Astrocyte (in vitro differentiated cells and primary cell): Measurements from ENCODE around the gene B4GALT3. TPM values are rescaled to one million over a fixed set of nuclear protein-coding genes. Genes with fewer than 3 reads are reported as not detected.

Source experiments
- DNase-seq: peaks from one replicate; pipeline ENCODE4 v3.0.0-alpha.2; 2010; ENCODE audit warnings: low read depth
- FAIRE-seq: peaks from 2 replicates; lab custom pipeline; 2011; peaks lifted over from hg19 to GRCh38; lab: Jason Lieb, UNC
- H2AFZ ChIP-seq: 2 replicates; pipeline ENCODE4 v1.6.0; 2012; ENCODE audit warnings: low read depth, low read length, inconsistent platforms
- H3K27ac ChIP-seq: 2 replicates; pipeline ENCODE4 v1.5.1; 2011; ENCODE audit warnings: low read depth, low read length, inconsistent platforms
- H3K27me3 ChIP-seq: 2 replicates; pipeline ENCODE4 v1.6.0; 2011; ENCODE audit warnings: low read length, inconsistent platforms; ENCODE audit not compliant: insufficient read depth
- H3K36me3 ChIP-seq: 2 replicates; pipeline ENCODE4 v1.5.1; 2011; ENCODE audit warnings: low read length, inconsistent platforms; ENCODE audit not compliant: insufficient read depth
- H3K4me1 ChIP-seq: 2 replicates; pipeline ENCODE4 v1.5.1; 2011; ENCODE audit warnings: low read length, inconsistent platforms; ENCODE audit not compliant: insufficient read depth
- H3K4me2 ChIP-seq: 2 replicates; pipeline ENCODE4 v1.6.0; 2012; ENCODE audit warnings: low read length, inconsistent platforms
- H3K4me3 ChIP-seq: 2 replicates; pipeline ENCODE4 v1.5.1; 2011; ENCODE audit warnings: low read depth, mild to moderate bottlenecking, low read length, inconsistent platforms; ENCODE audit not compliant: insufficient read depth
- H3K79me2 ChIP-seq: 2 replicates; pipeline ENCODE4 v1.6.0; 2012; ENCODE audit warnings: mild to moderate bottlenecking, low read length, inconsistent platforms; ENCODE audit not compliant: insufficient read depth
- H3K9ac ChIP-seq: 2 replicates; pipeline ENCODE4 v1.6.0; 2012; ENCODE audit warnings: mild to moderate bottlenecking, low read length, inconsistent platforms
- H3K9me3 ChIP-seq: 2 replicates; pipeline ENCODE4 v1.5.1; 2012; ENCODE audit warnings: low read depth, mild to moderate bottlenecking, low read length, inconsistent platforms; ENCODE audit not compliant: insufficient read depth
- H4K20me1 ChIP-seq: 2 replicates; pipeline ENCODE4 v1.6.0; 2012; ENCODE audit warnings: low read length, inconsistent platforms; ENCODE audit not compliant: insufficient read depth
- H3K27ac Mint-ChIP-seq: one replicate; pipeline ENCODE4 v1.8.0; 2021; ENCODE audit warnings: mild to moderate bottlenecking, mixed read lengths; ENCODE audit not compliant: unreplicated experiment
- H3K27me3 Mint-ChIP-seq: one replicate; pipeline ENCODE4 v1.8.0; 2021; ENCODE audit warnings: low read depth, mixed read lengths; ENCODE audit not compliant: unreplicated experiment
- H3K36me3 Mint-ChIP-seq: one replicate; pipeline ENCODE4 v1.8.0; 2021; ENCODE audit warnings: low read depth, mixed read lengths; ENCODE audit not compliant: unreplicated experiment
- H3K4me1 Mint-ChIP-seq: one replicate; pipeline ENCODE4 v1.8.0; 2021; ENCODE audit warnings: low read depth, mixed read lengths; ENCODE audit not compliant: unreplicated experiment
- H3K4me3 Mint-ChIP-seq: one replicate; pipeline ENCODE4 v1.8.0; 2021; ENCODE audit warnings: mild to moderate bottlenecking, moderate library complexity, mixed read lengths; ENCODE audit not compliant: unreplicated experiment
- H3K9me3 Mint-ChIP-seq: one replicate; pipeline ENCODE4 v1.8.0; 2021; ENCODE audit warnings: mild to moderate bottlenecking, mixed read lengths; ENCODE audit not compliant: unreplicated experiment
- CTCF ChIP-seq: IDR thresholded peaks from 2 replicates; pipeline ENCODE4 v1.5.1; 2011; ENCODE audit warnings: low read depth, mild to moderate bottlenecking, inconsistent platforms, low read length, moderate library complexity; ENCODE audit not compliant: insufficient read depth
- EZH2 ChIP-seq: IDR thresholded peaks from 2 replicates; pipeline ENCODE4 v1.6.1; 2012; ENCODE audit warnings: mild to moderate bottlenecking, low read length, inconsistent platforms; ENCODE audit not compliant: insufficient read depth
- microRNA-seq: library from miRNA; unstranded; fragments of <30 nt; microRNA quantifications from one replicate; pipeline ENCODE4 v1.2.0, GENCODE V29; 2020
- total RNA-seq: library from RNA; stranded (reverse); gene quantifications from 2 replicates; pipeline ENCODE4 v1.2.1, GENCODE V29; 2021

The B4GALT3 gene
- total RNA-seq, 1 donor from 2014 or later: 39.6 TPM

- peaks cover 36% of the 10 kb centered on the region for H3K36me3 ChIP-seq
- peaks cover 39% of the 10 kb centered on the region for H4K20me1 ChIP-seq
- no peak overlapping the region for H3K9ac ChIP-seq
- FAIRE-seq (no peak), DNase-seq (no peak)
- peaks cover 17% of the 10 kb centered on the region for H3K4me1 ChIP-seq
- no peak overlapping the region for H3K27ac Mint-ChIP-seq
- no peak overlapping the region for H3K4me3 ChIP-seq
- peaks cover 27% of the 10 kb centered on the region for H3K36me3 Mint-ChIP-seq
- no peaks in the 10 kb centered on the region for H3K9me3 Mint-ChIP-seq
- H2AFZ ChIP-seq: no peak overlapping the region
- no peak overlapping the region for H3K27ac ChIP-seq
- H3K9me3 ChIP-seq: no peaks in the 10 kb centered on the region
- no peak overlapping the region for H3K4me3 Mint-ChIP-seq
- peaks cover 66% of the 10 kb centered on the region for H3K79me2 ChIP-seq
- no peak overlapping the region for H3K4me2 ChIP-seq
- no peaks in the 10 kb centered on the region for H3K27me3 Mint-ChIP-seq
- TF ChIP-seq EZH2 (no peak), CTCF (no peak)
- peaks cover 29% of the 10 kb centered on the region for H3K4me1 Mint-ChIP-seq
- no peaks in the 10 kb centered on the region for H3K27me3 ChIP-seq
Observed at GRCh38 chr1:161121834-161122233, 55.5 kb downstream of the B4GALT3 start.

Small RNA genes lying within 50 kb of the gene (microRNA-seq; reads per million reads assigned to microRNA genes)
- 1.6 reads per million for gene MIR5187

Other genes with a start within 250 kb of the B4GALT3 start
- gene ITLN2, start 222.7 kb downstream of the B4GALT3 start, total RNA-seq: not detected in 2 replicates
- 53.7 and 68.6 TPM in 2 replicates for gene F11R, start 156.4 kb downstream of the B4GALT3 start, total RNA-seq
- gene TSTD1, start 138.5 kb downstream of the B4GALT3 start, total RNA-seq: 9.5 TPM in 2 replicates
- gene USF1, start 131.5 kb downstream of the B4GALT3 start, total RNA-seq: 61.3 and 70.1 TPM in 2 replicates
- 0.19 and 0.25 TPM in 2 replicates for gene ARHGAP30, start 107.6 kb downstream of the B4GALT3 start, total RNA-seq
- gene NECTIN4, start 87.9 kb downstream of the B4GALT3 start, total RNA-seq: 1.6 and 1.9 TPM in 2 replicates
- 1.5 and 1.8 TPM in 2 replicates for gene KLHDC9, start 79.1 kb downstream of the B4GALT3 start, total RNA-seq
- 103 and 111 TPM in 2 replicates for gene PFDN2, start 59.5 kb downstream of the B4GALT3 start, total RNA-seq
- 25.6 and 25.9 TPM in 2 replicates for gene NIT1, start 59.4 kb downstream of the B4GALT3 start, total RNA-seq
- 40.9 and 41.8 TPM in 2 replicates for gene DEDD, start 44.8 kb downstream of the B4GALT3 start, total RNA-seq
- gene UFC1, start 23.5 kb downstream of the B4GALT3 start, total RNA-seq: 87.5 and 91.0 TPM in 2 replicates
- gene USP21, start 18.0 kb downstream of the B4GALT3 start, total RNA-seq: 14.4 and 19.2 TPM in 2 replicates
- 17.0 and 20.0 TPM in 2 replicates for gene PPOX, start 11.1 kb downstream of the B4GALT3 start, total RNA-seq
- 2.7 and 5.1 TPM in 2 replicates for gene ADAMTS4, start 21.5 kb upstream of the B4GALT3 start, total RNA-seq
- gene NDUFS2, start 24.9 kb upstream of the B4GALT3 start, total RNA-seq: 59.9 and 69.0 TPM in 2 replicates
- 0.68 and 0.91 TPM in 2 replicates for gene FCER1G, start 37.8 kb upstream of the B4GALT3 start, total RNA-seq
- gene APOA2, start 46.1 kb upstream of the B4GALT3 start, total RNA-seq: not detected in 2 replicates
- 12.0 and 12.3 TPM in 2 replicates for gene TOMM40L, start 48.6 kb upstream of the B4GALT3 start, total RNA-seq
- not detected in 2 replicates for gene NR1I3, start 60.7 kb upstream of the B4GALT3 start, total RNA-seq
- gene PCP4L1, start 81.2 kb upstream of the B4GALT3 start, total RNA-seq: 0.26 TPM in 1 of 2 replicates, not detected in the other
- gene MPZ, start 132.5 kb upstream of the B4GALT3 start, total RNA-seq: 2.3 TPM in 2 replicates
- gene SDHC, start 136.9 kb upstream of the B4GALT3 start, total RNA-seq: 176 and 181 TPM in 2 replicates
- not detected in 2 replicates for gene CFAP126, start 190.4 kb upstream of the B4GALT3 start, total RNA-seq